NCI-H1694 treated with DMSO at 0.1 percent for 48 hours (cell line): ENCODE results near the gene ATIC.
A peak's percentile ranks its signal among the peaks of the same experiment; 100 is the strongest.
"Not testable (repeated sequence)": the region's sequence is repeated elsewhere in the genome, so short reads cannot be mapped to it uniquely, and the experiment has no call there.

ENCODE experiments used
- DNase-seq: peaks from one replicate; lab custom pipeline; 2025; lab: John Stamatoyannopoulos, UW

The ATIC gene

DNA sequence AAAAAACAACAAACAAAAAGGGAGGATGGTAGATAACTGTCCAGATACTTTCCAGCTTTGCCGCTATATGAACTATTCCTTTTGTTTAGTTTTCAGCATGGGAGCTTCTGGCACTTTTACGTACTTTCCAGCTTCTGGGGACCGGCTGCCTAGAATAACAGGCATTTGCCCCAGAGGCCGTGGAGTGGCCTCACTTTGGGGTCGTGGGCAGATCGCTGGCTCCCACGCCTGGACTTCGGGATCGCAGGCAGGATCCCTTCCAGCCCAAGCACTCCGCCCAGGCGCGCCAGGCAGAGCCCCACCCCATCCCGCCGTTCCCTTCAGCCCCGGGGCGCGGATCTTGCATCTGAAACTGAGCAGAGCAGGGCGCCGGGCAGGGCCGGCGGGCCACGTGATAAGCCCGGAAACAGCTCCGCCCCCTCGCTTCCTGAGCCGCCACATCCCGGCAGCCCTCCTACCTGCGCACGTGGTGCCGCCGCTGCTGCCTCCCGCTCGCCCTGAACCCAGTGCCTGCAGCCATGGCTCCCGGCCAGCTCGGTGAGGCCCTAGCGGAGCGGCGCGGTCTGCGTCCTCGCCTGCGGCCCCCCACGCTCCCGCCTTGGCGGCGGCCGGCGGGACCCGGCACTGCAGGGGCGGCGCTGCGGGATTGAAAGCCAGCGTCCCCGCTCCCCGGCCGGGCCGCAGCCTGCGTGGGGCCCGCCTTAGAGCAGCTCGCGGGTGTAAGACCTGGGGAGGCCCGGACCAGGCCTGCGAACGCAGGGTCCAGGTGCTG is at the start of gene ATIC:
Gene ATIC (plus strand): TSS at position 435 of the 772 bp plus-strand sequence. CDS start 84 bp downstream, at position 519.
- peak; percentile 93 for DNase-seq

DNA sequence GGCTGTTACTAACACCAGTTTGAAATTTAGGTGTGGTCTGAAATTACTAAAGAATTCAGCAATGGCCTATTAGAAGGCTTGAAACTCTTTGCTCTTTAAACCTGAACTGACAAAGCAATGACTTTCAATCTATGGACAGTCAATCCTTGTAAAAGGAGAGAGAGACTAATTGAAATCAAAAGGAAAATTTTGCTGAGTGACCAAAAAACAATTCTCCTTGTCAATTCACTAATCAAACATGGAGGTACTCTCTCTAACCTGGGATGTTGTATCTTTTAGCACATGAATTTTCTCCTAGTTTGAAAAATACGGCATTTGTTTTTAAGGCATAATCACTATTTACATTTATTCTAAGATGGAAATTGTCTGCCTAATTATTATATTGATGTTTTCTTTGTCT is 49.6 kb upstream of the ATIC start:
- DNase-seq: no peak

- no peak for DNase-seq
Observed at GRCh38 chr2:215262741-215263362, 49.0 kb upstream of the ATIC start.

DNA sequence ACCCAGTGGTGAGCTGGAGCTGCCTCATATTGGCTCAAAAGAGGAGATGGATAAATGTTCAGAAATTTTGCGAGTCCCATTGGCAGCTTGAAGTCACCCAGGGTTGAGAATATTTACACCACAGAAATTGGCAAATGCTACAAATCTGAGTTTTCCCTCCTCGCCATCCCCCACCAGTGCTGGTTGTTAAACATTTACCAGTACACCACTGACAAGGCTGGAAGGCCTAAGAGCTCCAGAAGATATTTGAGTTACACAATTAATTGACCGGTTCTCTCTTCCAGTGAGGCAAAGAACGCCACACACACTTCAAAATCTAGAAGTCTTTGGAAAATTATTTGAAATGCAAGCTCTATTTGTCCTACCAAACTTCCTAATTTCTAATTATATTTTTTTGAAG is 47.5 kb upstream of the ATIC start:
- no peak for DNase-seq

DNA sequence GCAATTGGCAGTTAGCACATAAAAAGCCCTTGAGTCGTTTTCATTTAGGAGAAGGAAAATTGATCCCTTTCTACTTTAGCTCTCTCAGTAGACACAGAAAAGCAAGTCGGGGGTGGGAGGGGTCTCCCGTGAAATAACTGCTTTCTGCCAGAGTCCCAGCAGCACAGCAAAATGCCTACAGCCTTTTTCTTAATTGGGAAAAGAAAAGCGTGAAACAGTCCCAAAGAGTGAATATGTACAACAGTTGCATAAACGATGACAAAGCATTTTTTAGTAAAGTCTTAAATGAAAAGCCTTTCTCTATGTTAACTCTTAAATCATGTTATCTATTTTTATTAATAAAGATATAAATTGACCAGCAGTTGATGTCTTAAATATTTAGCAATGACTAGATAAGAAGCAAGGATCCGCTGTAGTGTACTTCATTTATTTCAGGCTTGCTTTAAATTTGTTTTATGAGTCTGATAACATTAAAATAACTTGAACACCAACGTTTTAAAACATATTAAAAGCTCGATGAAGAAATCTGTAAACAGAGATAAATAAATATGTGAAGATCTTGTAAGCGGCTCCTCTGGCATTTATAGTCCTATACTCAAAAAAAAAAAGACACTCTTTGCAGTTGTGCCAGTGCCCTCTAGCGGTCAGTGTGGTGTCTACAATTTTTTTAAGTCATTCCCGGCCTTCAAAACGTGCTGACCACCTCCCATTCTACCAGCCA is 42.3 kb upstream of the ATIC start:
- DNase-seq: peak; percentile 47

DNA sequence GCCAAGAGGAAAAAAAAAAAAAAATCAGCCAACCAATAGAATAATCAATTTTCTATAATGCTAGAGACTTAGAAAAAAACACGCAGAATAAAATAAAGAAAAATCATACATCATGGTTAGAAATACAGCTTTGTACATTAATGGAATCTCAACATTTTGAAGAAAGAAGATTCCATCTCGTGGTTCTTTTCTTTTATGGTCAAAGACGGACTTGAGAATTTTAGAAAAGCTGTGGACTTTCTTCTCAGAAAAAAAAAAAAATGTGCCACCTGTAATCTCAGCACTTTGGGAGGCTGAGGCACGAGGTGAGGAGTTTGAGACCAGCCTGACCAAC is 41.8 kb upstream of the ATIC start:
- DNase-seq: no peak

- DNase-seq: no peak
Observed at GRCh38 chr2:215271446-215271845, 40.4 kb upstream of the ATIC start.

- DNase-seq: no peak
Observed at GRCh38 chr2:215272918-215273317, 38.9 kb upstream of the ATIC start.

GRCh38 chr2:215274829-215275228 is 37.0 kb upstream of the ATIC start:
- DNase-seq: no peak

DNA sequence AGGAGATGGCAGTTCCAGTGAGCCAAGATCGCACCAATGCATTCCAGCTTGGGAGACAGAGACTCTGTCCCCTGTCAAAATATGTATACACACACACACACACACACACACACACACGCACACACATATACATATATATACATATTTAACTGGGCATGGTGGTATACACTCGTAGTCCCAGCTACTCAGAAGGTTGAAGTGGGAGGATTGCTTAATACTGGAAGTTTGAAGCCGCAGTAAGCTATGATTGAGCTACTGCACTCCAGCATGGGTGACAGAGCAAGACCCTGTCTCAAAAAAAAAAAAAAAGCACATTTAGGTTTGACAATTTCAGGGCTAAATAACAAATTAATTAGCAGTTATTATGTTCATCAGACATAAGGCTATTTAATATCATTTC is 36.0 kb upstream of the ATIC start:
- no peak for DNase-seq

DNA sequence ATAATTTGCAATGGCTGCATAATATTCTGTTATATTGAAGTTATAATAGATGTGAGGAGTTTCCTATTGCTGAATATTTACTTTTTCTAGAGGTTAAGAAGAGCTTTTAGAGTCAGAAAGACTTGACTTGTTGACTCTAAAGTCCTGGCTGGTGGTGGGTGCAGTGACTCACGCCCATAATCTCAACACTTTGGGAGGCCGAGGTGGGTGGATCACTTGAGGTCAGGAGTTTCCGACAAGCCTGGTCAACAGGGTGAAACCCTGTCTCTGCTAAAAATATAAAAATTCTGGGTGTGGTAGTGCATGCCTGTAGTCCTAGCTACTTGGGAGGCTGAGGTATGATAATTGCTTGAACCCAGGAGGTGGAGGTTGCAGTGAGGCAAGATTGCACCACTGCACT is 33.9 kb upstream of the ATIC start:
- DNase-seq: no peak

DNA sequence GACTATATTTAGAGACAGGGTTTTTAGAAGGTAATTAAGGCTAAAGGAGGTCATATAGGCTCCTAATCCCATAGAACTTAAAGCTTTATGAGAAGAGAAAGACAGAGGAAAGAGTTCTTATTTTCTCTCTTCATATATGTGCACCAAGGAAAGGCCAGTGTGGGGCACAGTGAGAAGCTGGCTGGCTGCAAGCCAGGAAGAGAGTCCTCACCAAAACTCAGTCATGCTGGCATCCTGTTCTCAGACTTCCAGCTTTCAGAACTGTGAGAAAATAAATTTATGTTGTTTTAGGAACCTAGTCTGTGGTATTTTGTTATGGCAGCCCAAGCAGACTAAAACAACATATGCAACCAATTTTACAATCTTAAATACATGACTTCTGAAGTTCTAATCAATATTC is 31.5 kb upstream of the ATIC start:
- DNase-seq: no peak

- no peak for DNase-seq
Observed at GRCh38 chr2:215283221-215283620, 28.6 kb upstream of the ATIC start.

DNA sequence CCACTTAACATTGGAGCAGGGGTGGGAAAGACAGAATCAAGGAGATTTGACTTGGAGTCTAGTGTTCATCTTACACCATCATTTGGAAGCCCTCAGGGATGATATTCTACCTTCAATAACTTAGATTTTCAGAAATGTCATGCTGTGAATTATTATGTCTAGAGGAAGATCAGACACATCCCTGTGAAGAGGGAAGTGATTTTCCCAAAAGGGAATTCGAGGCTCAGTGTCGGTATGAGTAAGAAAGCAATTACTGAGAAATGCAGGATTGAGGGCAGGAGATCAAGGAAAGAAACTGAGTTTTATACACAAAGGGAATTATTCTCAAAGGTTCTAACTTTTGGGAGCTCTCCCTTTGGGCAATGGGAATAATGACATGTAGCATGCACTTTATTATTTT is 25.6 kb upstream of the ATIC start:
- DNase-seq: no peak

DNA sequence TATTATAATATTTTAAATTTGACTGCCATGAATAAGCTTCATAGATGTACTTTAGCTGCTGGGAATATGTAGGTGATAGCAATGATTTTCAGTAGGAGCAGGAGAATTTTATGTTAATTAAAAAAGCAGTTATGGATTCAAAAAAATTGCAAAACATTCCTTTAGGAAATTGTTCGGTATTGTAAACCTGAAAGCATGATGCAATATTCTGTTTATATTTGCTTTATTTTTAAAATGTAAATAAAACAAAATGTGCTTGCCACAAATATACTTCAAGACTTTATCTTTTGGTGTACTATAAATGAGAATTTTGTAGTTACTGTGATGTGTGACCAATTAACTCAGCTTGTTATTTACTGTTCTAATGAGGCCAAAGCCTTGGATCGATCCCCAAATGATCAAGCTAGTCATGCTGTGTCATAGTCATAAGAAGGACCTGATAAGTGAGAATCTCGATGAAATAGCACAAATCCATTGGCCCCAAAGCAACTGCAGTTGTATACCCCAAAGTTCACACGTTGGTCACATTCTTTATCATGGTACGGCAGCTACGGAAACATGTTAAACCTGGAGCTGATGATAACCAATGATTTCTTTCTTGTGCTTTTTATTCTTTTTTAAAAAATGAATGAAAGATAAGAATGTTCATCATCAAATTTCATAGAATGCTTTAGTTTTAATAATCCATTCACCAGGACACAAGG is 23.6 kb upstream of the ATIC start:
- DNase-seq: no peak

GRCh38 chr2:215290980-215291599 is 20.8 kb upstream of the ATIC start:
- DNase-seq: no peak

DNA sequence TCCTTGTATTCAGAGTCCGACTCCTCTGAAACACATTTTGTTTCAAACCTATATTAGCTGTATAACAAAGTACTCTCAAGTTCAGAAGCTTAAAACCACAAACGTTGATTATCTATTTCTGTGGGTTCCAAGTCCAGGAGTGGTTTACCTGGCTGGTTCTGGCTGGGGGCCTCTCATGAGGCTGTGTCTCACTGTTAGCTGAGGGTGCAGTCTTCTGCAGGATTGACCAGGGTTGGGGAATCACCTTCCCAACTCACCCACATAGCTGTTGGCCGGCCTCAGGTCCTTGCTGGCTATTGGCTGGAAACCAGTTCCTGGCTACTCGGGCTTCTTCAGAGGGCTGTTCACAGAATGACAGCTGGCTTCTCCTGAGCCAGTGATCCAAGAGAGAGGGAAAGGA is 18.0 kb upstream of the ATIC start:
- DNase-seq: no peak

DNA sequence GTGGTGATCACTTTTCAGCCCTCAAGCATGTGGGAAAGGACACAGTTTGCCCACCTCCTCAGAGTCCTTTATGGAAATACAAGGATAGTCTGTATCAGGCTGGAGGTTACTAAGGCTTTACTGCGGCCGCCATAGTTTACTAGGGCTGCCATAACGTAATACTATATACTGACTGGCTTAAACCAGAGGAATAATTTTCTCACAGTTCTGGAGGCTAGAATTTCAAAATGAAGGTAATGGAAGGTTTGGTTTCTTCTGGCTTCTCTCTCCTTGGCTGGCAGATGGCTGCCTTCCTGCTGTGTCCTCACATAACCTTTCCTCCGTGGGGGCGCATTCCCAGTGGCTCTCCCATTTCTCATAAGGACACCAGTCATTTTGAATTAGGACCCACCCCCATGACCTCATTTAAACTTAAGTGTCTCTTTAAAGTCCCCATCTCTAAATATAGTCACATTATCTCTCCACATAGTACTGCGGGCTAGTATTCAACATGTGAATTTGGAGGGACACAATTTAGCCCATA is 12.5 kb upstream of the ATIC start:
- DNase-seq: no peak

GRCh38 chr2:215301994-215302393 is 9.9 kb upstream of the ATIC start:
- no peak for DNase-seq

DNA sequence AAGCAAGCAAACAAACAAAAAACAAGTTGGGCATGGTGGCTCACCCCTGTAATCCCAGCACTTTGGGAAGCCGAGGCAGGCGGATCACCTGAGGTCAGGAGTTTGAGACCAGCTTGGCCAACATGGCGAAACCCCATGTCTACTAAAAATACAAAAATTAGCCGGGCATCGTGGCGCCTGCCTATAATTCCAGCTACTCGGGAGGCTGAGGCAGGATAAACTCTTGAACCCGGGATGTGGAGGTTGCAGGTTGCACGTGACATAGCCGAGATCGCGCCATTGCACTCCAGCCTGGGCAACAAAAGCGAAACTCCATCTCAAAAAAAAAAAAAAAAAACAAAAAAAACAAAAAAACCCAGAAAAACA is 617 bp upstream of the ATIC start:
- not testable (repeated sequence) for DNase-seq

GRCh38 chr2:215313255-215313613 is 1.4 kb downstream of the ATIC start:
- DNase-seq: no peak

DNA sequence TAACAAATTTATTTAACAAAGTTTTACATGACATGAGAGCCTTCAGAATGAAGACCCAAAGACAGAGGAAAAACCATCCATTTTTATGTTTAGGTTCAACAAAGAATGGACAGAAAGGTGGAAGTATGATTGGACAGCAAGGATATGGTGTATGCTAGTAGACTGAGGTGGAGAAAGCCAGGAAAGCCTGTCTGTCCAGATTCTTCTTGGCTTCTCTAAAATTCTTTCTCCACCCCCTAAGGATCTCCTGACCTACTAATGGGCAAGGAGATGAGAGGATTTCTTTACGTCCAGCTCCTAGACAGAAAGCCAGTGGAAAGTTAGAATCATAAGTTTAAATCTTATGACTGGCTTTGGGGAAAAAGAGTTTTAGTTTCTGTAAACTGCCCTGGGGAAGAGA is 3.0 kb downstream of the ATIC start:
- no peak for DNase-seq
